Endothelial cell (in vitro differentiated cells): ENCODE measurements around the gene ACVRL1. TPM values are rescaled to one million over a fixed set of nuclear protein-coding genes. Genes with fewer than 3 reads are reported as not detected.

Source experiments
- DNase-seq: peaks from one replicate; pipeline ENCODE4 v3.0.0; 2021; ENCODE audit warnings: low spot score
- H3K27ac Mint-ChIP-seq: one replicate; pipeline ENCODE4 v1.8.0; 2021; ENCODE audit warnings: mixed read lengths, inconsistent platforms; ENCODE audit not compliant: unreplicated experiment
- H3K27me3 Mint-ChIP-seq: one replicate; pipeline ENCODE4 v1.8.0; 2021; ENCODE audit warnings: mild to moderate bottlenecking, moderate library complexity, mixed read lengths, inconsistent platforms; ENCODE audit not compliant: unreplicated experiment
- H3K36me3 Mint-ChIP-seq: one replicate; pipeline ENCODE4 v1.8.0; 2021; ENCODE audit warnings: mild to moderate bottlenecking, low read depth, mixed read lengths, inconsistent platforms; ENCODE audit not compliant: unreplicated experiment
- H3K4me1 Mint-ChIP-seq: one replicate; pipeline ENCODE4 v1.8.0; 2021; ENCODE audit warnings: mild to moderate bottlenecking, mixed read lengths, inconsistent platforms; ENCODE audit not compliant: unreplicated experiment
- H3K4me3 Mint-ChIP-seq: one replicate; pipeline ENCODE4 v1.8.0; 2021; ENCODE audit warnings: mild to moderate bottlenecking, mixed read lengths, inconsistent platforms; ENCODE audit not compliant: unreplicated experiment
- H3K9me3 Mint-ChIP-seq: one replicate; pipeline ENCODE4 v1.8.0; 2021; ENCODE audit warnings: mixed read lengths, inconsistent platforms; ENCODE audit not compliant: unreplicated experiment
- CTCF ChIP-seq: fragments of 200-600 bp; sonication (generic); IDR thresholded peaks from one replicate; pipeline ENCODE4 v1.5.0; 2021; ENCODE audit warnings: antibody characterized with exemption; ENCODE audit not compliant: unreplicated experiment
- total RNA-seq: library from RNA; stranded (reverse); fragmentation: NEBNext Ultra II Directional; extraction: Animal tissue kit (Norgen Biotek cat#: 25700); gene quantifications from one replicate; pipeline ENCODE4 v1.2.1, GENCODE V29; 2021; ENCODE audit not compliant: unreplicated experiment

The ACVRL1 gene
- total RNA-seq, 1 donor from 2014 or later, result 395 TPM

GRCh38 chr12:51873251-51873994 lies 33.9 kb upstream of the ACVRL1 start:
- Mint-ChIP-seq H3K27me3 (peaks cover 6% of the 10 kb centered on the region), H3K9me3 (no peaks in the 10 kb centered on the region), H3K4me1 (peaks cover 14% of the 10 kb centered on the region), H3K4me3 (no peak overlapping the region), H3K27ac (no peak overlapping the region), H3K36me3 (peaks cover 3% of the 10 kb centered on the region)
- TF ChIP-seq CTCF, result no peak
- DNase-seq, result no peak

GRCh38 chr12:51874000-51874399 lies 33.3 kb upstream of the ACVRL1 start:
- no peaks in the 10 kb centered on the region for H3K9me3 Mint-ChIP-seq
- peaks cover 3% of the 10 kb centered on the region for H3K36me3 Mint-ChIP-seq
- H3K4me3 Mint-ChIP-seq, result no peak overlapping the region
- TF ChIP-seq CTCF, result no peak
- no peak for DNase-seq
- no peak overlapping the region for H3K27ac Mint-ChIP-seq
- H3K27me3 Mint-ChIP-seq, result peaks cover 5% of the 10 kb centered on the region
- H3K4me1 Mint-ChIP-seq, result peaks cover 10% of the 10 kb centered on the region

GRCh38 chr12:51874486-51874885 lies 32.8 kb upstream of the ACVRL1 start:
- Mint-ChIP-seq H3K4me1 (peaks cover 13% of the 10 kb centered on the region), H3K27me3 (peaks cover 5% of the 10 kb centered on the region)

GRCh38 chr12:51879102-51879501 lies 28.2 kb upstream of the ACVRL1 start:
- H3K36me3 Mint-ChIP-seq, result no peaks in the 10 kb centered on the region
- peaks cover under 1% of the 10 kb centered on the region for H3K27me3 Mint-ChIP-seq
- no peak for TF ChIP-seq CTCF
- no peak overlapping the region for H3K4me3 Mint-ChIP-seq
- peaks cover 5% of the 10 kb centered on the region for H3K4me1 Mint-ChIP-seq
- H3K9me3 Mint-ChIP-seq, result no peaks in the 10 kb centered on the region
- DNase-seq, result no peak
- H3K27ac Mint-ChIP-seq, result no peak overlapping the region

More at GRCh38 chr12:51874486-51874885, 32.8 kb upstream of the ACVRL1 start:
- Mint-ChIP-seq H3K27ac (no peak overlapping the region), H3K36me3 (peaks cover 3% of the 10 kb centered on the region), H3K9me3 (no peaks in the 10 kb centered on the region), H3K4me3 (no peak overlapping the region)
- no peak for DNase-seq
- TF ChIP-seq CTCF, result no peak

- TF ChIP-seq CTCF, result no peak
- H3K36me3 Mint-ChIP-seq, result no peaks in the 10 kb centered on the region
These were observed 24.0 kb upstream of the ACVRL1 start for GRCh38 chr12:51883295-51883694.

More at GRCh38 chr12:51883295-51883694, 24.0 kb upstream of the ACVRL1 start:
- Mint-ChIP-seq H3K27me3 (peaks cover 1% of the 10 kb centered on the region), H3K27ac (no peak overlapping the region), H3K4me1 (peaks cover 22% of the 10 kb centered on the region), H3K9me3 (no peaks in the 10 kb centered on the region), H3K4me3 (no peak overlapping the region)
- no peak for DNase-seq
